Endodermal cell (in vitro differentiated cells): ENCODE results near the gene METTL13. TPM values are rescaled to one million over a fixed set of nuclear protein-coding genes. Genes with fewer than 3 reads are reported as not detected.
A peak's percentile ranks its signal among the peaks of the same experiment; 100 is the strongest.

Experiments used
- DNase-seq: peaks from one replicate; pipeline ENCODE4 v3.0.0-alpha.2; 2017
- H3K27ac ChIP-seq: 2 replicates; pipeline ENCODE4 v1.5.1; 2013; ENCODE audit warnings: mild to moderate bottlenecking, low read depth, low read length, moderate library complexity
- H3K27me3 ChIP-seq: 2 replicates; pipeline ENCODE4 v1.6.1; 2013; ENCODE audit warnings: mild to moderate bottlenecking, low read length, moderate library complexity; ENCODE audit not compliant: insufficient read depth, control insufficient read depth, poor library complexity, severe bottlenecking
- H3K36me3 ChIP-seq: 2 replicates; pipeline ENCODE4 v1.7.0; 2013; ENCODE audit warnings: mild to moderate bottlenecking, low read length, moderate library complexity; ENCODE audit not compliant: control insufficient read depth, insufficient read depth
- H3K4me1 ChIP-seq: one replicate; pipeline ENCODE4 v1.7.0; 2013; ENCODE audit warnings: low read length; ENCODE audit not compliant: control insufficient read depth, insufficient read depth
- H3K4me3 ChIP-seq: 2 replicates; pipeline ENCODE4 v1.5.1; 2013; ENCODE audit warnings: mild to moderate bottlenecking, low read length, moderate library complexity
- H3K9ac ChIP-seq: 2 replicates; pipeline ENCODE4 v1.6.1; 2013; ENCODE audit warnings: mild to moderate bottlenecking, low read length, moderate library complexity; ENCODE audit not compliant: poor library complexity, severe bottlenecking; ENCODE audit errors: extremely low read depth
- H3K9me3 ChIP-seq: 2 replicates; pipeline ENCODE4 v1.6.1; 2013; ENCODE audit warnings: mild to moderate bottlenecking, low read length, moderate library complexity; ENCODE audit not compliant: control insufficient read depth
- H3K27ac Mint-ChIP-seq: 2 replicates; pipeline ENCODE4 v1.8.0; 2020; ENCODE audit warnings: mixed read lengths
- H3K27me3 Mint-ChIP-seq: 2 replicates; pipeline ENCODE4 v1.8.0; 2021; ENCODE audit warnings: mild to moderate bottlenecking, mixed read lengths; ENCODE audit not compliant: insufficient read depth
- H3K36me3 Mint-ChIP-seq: 2 replicates; pipeline ENCODE4 v1.8.0; 2020; ENCODE audit warnings: low read depth, mixed read lengths
- H3K4me1 Mint-ChIP-seq: 2 replicates; pipeline ENCODE4 v1.8.0; 2020; ENCODE audit warnings: mixed read lengths
- H3K4me3 Mint-ChIP-seq: 2 replicates; pipeline ENCODE4 v1.8.0; 2020; ENCODE audit warnings: mild to moderate bottlenecking, moderate library complexity, mixed read lengths
- H3K9me3 Mint-ChIP-seq: 2 replicates; pipeline ENCODE4 v1.8.0; 2020; ENCODE audit warnings: mild to moderate bottlenecking, mixed read lengths
- WGBS, 2 experiments: methylation state at CpG; one replicate each; pipeline versions ENCODE4 v1.1.5 to v1.1.7; 2013; ENCODE audit warnings: missing lambda C conversion rate in 2 of 2, mixed read lengths in 1 of 2; ENCODE audit not compliant: insufficient coverage in 1 of 2, insufficient read length in 1 of 2; 5-methylcytosine and 5-hydroxymethylcytosine counted together
- total RNA-seq, 2 donors: library from RNA; stranded (reverse); fragmentation: NEBNext Ultra II Directional in 1 of 2; extraction: Animal tissue kit (Norgen Biotek cat#: 25700) in 1 of 2; gene quantifications; 2 replicates in 1 of 2; 3 replicates in 1 of 2; pipeline ENCODE4 v1.2.1, GENCODE V29; 2021
- TF ChIP-seq, protein P1 (sequence below): fragments of 200-600 bp; sonication (generic); conservative IDR thresholded peaks from 2 replicates; pipeline ENCODE4 v1.5.0; 2021; ENCODE audit warnings: antibody characterized with exemption, mild to moderate bottlenecking

The METTL13 gene
- total RNA-seq, 2 donors from 2014 or later: 32.1 to 38.5 TPM

DNA sequence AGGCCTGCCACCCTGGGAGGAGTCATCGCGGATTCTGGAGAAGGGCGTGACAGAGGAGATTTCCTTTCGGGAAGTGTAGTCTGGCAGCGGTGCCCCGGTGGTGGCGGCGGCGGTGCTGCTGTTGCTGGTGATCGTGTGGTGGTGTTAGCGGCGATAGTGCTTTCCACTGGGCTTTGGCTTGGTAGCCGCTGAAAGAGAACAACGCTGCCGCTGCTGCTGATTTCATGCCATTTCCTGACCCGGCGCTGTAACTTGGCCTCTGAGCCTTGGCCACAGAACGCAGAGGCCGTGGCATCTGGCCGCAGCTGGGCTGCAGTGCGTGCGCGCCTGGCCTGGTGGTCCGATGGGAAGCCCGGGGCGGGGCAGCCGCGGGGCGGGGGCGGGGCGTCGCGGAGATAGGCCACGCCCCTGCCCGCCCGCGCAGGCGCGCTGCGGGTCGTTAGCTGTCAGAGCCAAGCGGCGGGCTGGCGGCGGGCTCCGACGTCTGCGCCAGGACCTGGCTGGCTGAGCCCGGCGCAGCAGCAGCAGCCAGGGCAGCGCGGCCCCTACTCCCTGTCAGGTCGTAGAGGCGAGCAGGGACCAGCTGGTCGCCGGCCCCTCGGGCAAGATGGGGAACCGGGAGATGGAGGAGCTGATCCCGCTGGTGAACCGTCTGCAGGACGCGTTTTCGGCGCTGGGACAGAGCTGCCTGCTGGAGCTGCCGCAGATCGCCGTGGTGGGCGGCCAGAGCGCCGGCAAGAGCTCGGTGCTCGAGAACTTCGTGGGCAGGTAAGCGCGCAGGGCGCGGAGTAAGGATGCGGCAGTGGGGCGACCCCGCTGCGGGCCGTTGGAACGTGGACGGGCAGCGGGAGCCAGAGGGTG, 59.8 kb downstream of the METTL13 start, which contains the start of gene DNM3:
Gene DNM3 (plus strand): TSS at position 449 of the 861 bp plus-strand sequence. CDS start 159 bp downstream, at position 608.
- no peaks in the 10 kb centered on the region for H3K36me3 ChIP-seq
- Mint-ChIP-seq H3K27me3 (peaks cover 44% of the 10 kb centered on the region), H3K27ac (peak within 1 kb of the TSS; percentile 56), H3K36me3 (no peaks in the 10 kb centered on the region), H3K4me1 (peaks cover 9% of the 10 kb centered on the region), H3K9me3 (no peaks in the 10 kb centered on the region), H3K4me3 (peak within 1 kb of the TSS; percentile 66)
- TF ChIP-seq, protein P1, sequence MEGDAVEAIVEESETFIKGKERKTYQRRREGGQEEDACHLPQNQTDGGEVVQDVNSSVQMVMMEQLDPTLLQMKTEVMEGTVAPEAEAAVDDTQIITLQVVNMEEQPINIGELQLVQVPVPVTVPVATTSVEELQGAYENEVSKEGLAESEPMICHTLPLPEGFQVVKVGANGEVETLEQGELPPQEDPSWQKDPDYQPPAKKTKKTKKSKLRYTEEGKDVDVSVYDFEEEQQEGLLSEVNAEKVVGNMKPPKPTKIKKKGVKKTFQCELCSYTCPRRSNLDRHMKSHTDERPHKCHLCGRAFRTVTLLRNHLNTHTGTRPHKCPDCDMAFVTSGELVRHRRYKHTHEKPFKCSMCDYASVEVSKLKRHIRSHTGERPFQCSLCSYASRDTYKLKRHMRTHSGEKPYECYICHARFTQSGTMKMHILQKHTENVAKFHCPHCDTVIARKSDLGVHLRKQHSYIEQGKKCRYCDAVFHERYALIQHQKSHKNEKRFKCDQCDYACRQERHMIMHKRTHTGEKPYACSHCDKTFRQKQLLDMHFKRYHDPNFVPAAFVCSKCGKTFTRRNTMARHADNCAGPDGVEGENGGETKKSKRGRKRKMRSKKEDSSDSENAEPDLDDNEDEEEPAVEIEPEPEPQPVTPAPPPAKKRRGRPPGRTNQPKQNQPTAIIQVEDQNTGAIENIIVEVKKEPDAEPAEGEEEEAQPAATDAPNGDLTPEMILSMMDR: no peak
- H3K27me3 ChIP-seq: peaks cover 45% of the 10 kb centered on the region
- 1% methylated on average over 19 to 85 of the region's 85 CpGs for WGBS, 2 experiments
- H3K9ac ChIP-seq: peak within 1 kb of the TSS; percentile 30
- peak; percentile 96 for DNase-seq
- peak within 1 kb of the TSS; percentile 83 for H3K4me3 ChIP-seq
- H3K9me3 ChIP-seq: no peaks in the 10 kb centered on the region
- no peak within 1 kb of the TSS for H3K27ac ChIP-seq
- H3K4me1 ChIP-seq: no peaks in the 10 kb centered on the region

DNA sequence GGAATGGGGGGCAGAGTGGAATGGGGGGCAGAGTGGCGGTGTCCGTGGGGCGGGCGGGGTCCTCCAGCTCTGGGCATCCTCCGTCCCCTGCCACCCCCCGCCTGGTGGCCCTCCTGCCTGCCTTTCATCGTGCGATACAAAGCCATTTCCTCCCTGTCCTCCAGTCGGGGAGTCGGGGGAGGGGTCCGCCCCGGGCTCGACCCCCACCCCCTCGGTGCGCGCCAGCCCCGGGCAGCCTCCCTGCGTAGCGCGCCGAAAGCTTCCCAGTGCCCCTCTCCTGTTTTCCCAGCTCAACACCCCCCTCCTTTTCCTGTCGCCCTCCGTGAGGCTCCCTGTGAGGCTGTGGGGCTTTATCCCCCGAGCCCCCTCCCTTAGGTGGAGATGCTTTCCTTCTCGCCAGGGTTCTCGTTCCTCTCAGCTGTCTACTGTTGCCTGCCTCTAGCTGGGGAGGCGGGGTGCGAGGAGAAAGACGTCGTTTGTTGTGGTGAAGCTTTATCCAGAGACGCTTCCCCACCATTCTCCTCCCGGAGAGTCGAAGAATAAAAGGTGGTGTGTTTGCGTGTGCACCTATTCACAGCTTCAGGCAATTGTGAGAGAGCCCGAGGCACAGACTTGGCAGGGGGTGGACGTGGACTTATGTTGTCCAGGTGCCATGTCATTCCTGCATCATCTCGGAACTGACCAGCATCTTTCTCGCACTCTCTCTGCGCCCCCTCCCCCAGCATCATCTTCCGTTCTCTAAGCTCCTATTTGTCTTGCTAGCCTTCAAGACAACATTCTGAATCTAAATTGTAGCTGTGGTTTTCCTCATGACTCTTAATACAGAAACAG, 60.7 kb downstream of the METTL13 start:
- DNase-seq: peak; percentile 74
- H3K4me1 ChIP-seq: no peaks in the 10 kb centered on the region
- no peak overlapping the region for H3K27ac ChIP-seq
- no peak overlapping the region for H3K9ac ChIP-seq
- H3K9me3 ChIP-seq: no peaks in the 10 kb centered on the region
- no peaks in the 10 kb centered on the region for H3K36me3 ChIP-seq
- WGBS, 2 experiments: 3 to 5% methylated on average over 17 to 36 of the region's 40 CpGs
- H3K4me3 ChIP-seq: peak overlapping the region; percentile 83
- Mint-ChIP-seq H3K9me3 (no peaks in the 10 kb centered on the region), H3K36me3 (no peaks in the 10 kb centered on the region), H3K4me3 (peak overlapping the region; percentile 66), H3K4me1 (peaks cover 9% of the 10 kb centered on the region), H3K27me3 (peaks cover 44% of the 10 kb centered on the region), H3K27ac (no peak overlapping the region)
- TF ChIP-seq, protein P1: no peak
- peaks cover 45% of the 10 kb centered on the region for H3K27me3 ChIP-seq

DNA sequence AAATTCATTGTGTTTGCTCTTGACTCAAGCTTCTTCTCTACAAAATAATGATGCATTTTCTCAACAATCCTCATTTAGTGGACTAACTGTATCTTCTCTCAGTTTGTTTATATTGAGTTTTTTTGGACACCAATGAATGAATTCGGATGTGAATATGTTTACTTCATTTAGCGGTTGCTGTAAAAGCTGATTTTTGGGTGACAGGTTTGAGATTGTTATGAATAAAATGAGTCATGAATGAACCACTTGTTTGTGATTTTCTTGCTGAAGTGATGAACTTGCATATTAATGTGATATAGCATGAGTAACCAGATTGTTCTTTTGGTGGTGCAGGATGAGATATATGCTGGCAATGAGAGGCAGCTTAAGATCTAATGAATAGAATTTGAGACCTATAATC, 62.9 kb downstream of the METTL13 start:
- Histone ChIP-seq H3K4me1 (no peaks in the 10 kb centered on the region), H3K9me3 (no peaks in the 10 kb centered on the region), H3K4me3 (no peak overlapping the region), H3K36me3 (no peaks in the 10 kb centered on the region), H3K9ac (no peak overlapping the region), H3K27ac (no peak overlapping the region), H3K27me3 (peaks cover 45% of the 10 kb centered on the region)
- Mint-ChIP-seq H3K27ac (no peak overlapping the region), H3K4me3 (no peak overlapping the region), H3K9me3 (no peaks in the 10 kb centered on the region), H3K4me1 (peaks cover 9% of the 10 kb centered on the region), H3K36me3 (no peaks in the 10 kb centered on the region), H3K27me3 (peaks cover 37% of the 10 kb centered on the region)
- WGBS, 2 experiments: 94 to 100% methylated on average over 2 of the region's 2 CpGs
- TF ChIP-seq, protein P1: no peak
- DNase-seq: no peak
